Stimulated activated effector memory CD8-positive, alpha-beta T cell treated with anti-CD3 and anti-CD28 coated beads, Interleukin-12 subunit alpha, Interleukin-12 subunit beta, amount 100 ng/mL, for 72 hours (primary cell): ENCODE data around the gene DGUOK.

Experiments used
- ATAC-seq: fragments of 150-1000 bp; cut with Tn5 transposase; 2 replicates; pipeline ENCODE4 v1.10.0; 2021
- DNase-seq, 2 donors: peaks; one replicate each; pipeline ENCODE4 v3.0.0; 2021 to 2022; ENCODE audit warnings: low spot score in 2 of 2
- H3K27ac Mint-ChIP-seq: one replicate; pipeline ENCODE4 v1.8.0; 2022; ENCODE audit warnings: mild to moderate bottlenecking, mixed read lengths
- H3K36me3 Mint-ChIP-seq: one replicate; pipeline ENCODE4 v1.8.0; 2022; ENCODE audit warnings: mild to moderate bottlenecking, mixed read lengths
- H3K4me1 Mint-ChIP-seq: one replicate; pipeline ENCODE4 v1.8.0; 2022; ENCODE audit warnings: mixed read lengths
- H3K4me3 Mint-ChIP-seq: one replicate; pipeline ENCODE4 v1.8.0; 2022; ENCODE audit warnings: mild to moderate bottlenecking, mixed read lengths
- H3K9me3 Mint-ChIP-seq: one replicate; pipeline ENCODE4 v1.8.0; 2022; ENCODE audit warnings: mixed read lengths

Gene DGUOK

GRCh38 chr2:73998933-73999332, 72.3 kb downstream of the DGUOK start:
- peaks cover 18% of the 10 kb centered on the region for H3K36me3 Mint-ChIP-seq
- peaks cover 78% of the 10 kb centered on the region for H3K4me1 Mint-ChIP-seq
- ATAC-seq (peak; percentile 47), DNase-seq (no peak)
- H3K9me3 Mint-ChIP-seq, result no peaks in the 10 kb centered on the region
- peak overlapping the region; percentile 7 for H3K4me3 Mint-ChIP-seq
- peak overlapping the region; percentile 83 for H3K27ac Mint-ChIP-seq

DNA sequence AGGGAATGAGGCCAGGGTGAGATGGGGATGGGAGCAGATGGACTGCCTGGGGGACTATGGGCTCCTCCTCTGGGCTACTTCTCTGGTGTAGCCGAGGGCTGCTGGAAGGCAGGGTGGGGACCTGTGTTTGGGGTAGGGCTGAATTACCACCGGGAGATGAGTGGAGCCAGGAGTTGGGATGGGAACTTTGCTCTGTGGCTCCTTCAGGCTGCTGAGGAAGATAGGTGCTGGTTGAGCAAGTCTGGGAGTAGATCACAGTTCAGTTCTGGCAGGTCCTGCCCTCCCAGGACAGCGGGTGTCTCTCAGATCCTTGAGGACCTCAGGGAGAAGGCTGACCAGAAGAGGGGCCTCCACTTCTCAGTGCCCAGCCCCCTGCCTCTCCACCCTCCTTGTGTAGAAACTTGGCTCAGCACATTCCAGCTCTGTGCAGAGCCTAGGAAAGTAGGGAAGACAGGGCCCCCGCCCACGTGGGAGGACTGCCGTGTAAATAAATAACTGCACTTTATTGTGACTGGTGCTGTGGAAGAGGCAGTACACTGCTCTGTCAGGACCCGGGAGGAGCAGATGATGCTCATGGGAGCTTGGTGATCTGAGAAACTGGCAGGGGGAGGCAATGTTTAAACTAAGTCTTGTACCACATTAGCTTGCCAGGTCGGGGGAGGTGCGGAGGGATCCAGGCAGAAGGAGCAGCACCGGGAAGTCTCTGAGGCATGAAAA, 73.4 kb downstream of the DGUOK start:
- peak overlapping the region; percentile 51 for H3K27ac Mint-ChIP-seq
- H3K4me1 Mint-ChIP-seq, result peaks cover 79% of the 10 kb centered on the region
- ATAC-seq (no peak), DNase-seq (no peak)
- H3K9me3 Mint-ChIP-seq, result no peaks in the 10 kb centered on the region
- no peak overlapping the region for H3K4me3 Mint-ChIP-seq
- H3K36me3 Mint-ChIP-seq, result peaks cover 16% of the 10 kb centered on the region

DNA sequence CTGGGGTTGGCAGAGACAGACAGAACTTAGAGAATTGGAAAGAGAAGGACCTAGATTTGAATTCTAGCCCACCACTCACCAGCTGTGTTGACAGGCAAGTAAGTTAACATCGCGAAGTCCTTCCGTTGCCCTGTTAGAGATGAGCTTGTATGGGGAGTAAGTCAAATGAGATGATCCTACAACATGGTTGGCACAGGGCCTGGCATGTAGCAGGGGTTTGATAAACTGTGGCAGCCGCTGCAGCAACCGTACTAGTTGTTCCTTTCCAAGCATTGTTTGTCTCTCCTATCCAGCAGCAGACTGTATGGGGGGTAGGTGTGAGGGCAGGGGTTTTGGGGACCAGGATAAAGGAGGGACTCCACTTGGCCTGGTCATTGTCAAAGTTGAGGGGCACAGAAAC, 74.0 kb downstream of the DGUOK start:
- peaks cover 83% of the 10 kb centered on the region for H3K4me1 Mint-ChIP-seq
- H3K9me3 Mint-ChIP-seq, result no peaks in the 10 kb centered on the region
- peak overlapping the region; percentile 76 for H3K4me3 Mint-ChIP-seq
- peaks cover 21% of the 10 kb centered on the region for H3K36me3 Mint-ChIP-seq
- ATAC-seq (no peak), DNase-seq (no peak)
- peak overlapping the region; percentile 85 for H3K27ac Mint-ChIP-seq

GRCh38 chr2:74001121-74001520, 74.4 kb downstream of the DGUOK start:
- peak; percentile 41 for ATAC-seq
- peaks cover 86% of the 10 kb centered on the region for H3K4me1 Mint-ChIP-seq
- H3K36me3 Mint-ChIP-seq, result peaks cover 25% of the 10 kb centered on the region
- peak overlapping the region; percentile 76 for H3K4me3 Mint-ChIP-seq
- H3K9me3 Mint-ChIP-seq, result no peaks in the 10 kb centered on the region
- no peak for DNase-seq
- peak overlapping the region; percentile 85 for H3K27ac Mint-ChIP-seq

- H3K9me3 Mint-ChIP-seq, result no peaks in the 10 kb centered on the region
- peaks cover 27% of the 10 kb centered on the region for H3K36me3 Mint-ChIP-seq
- no peak for DNase-seq
- peak overlapping the region; percentile 76 for H3K4me3 Mint-ChIP-seq
- H3K27ac Mint-ChIP-seq, result peak overlapping the region; percentile 85
- ATAC-seq, result peak; percentile 55
- peaks cover 91% of the 10 kb centered on the region for H3K4me1 Mint-ChIP-seq
Measured at GRCh38 chr2:74001781-74002504, 75.3 kb downstream of the DGUOK start.

GRCh38 chr2:74002505-74003421, 76.1 kb downstream of the DGUOK start:
- Mint-ChIP-seq H3K4me3 (peak overlapping the region; percentile 76), H3K9me3 (no peaks in the 10 kb centered on the region), H3K27ac (peak overlapping the region; percentile 70), H3K36me3 (peaks cover 35% of the 10 kb centered on the region), H3K4me1 (peaks cover 88% of the 10 kb centered on the region)
- ATAC-seq, result peak; percentile 93
- DNase-seq, result peak; percentile 79 to 85

- Mint-ChIP-seq H3K27ac (no peak overlapping the region), H3K4me1 (peaks cover 79% of the 10 kb centered on the region), H3K4me3 (peak overlapping the region; percentile 76)
Measured at GRCh38 chr2:74003494-74004211, 77.0 kb downstream of the DGUOK start.

DNA sequence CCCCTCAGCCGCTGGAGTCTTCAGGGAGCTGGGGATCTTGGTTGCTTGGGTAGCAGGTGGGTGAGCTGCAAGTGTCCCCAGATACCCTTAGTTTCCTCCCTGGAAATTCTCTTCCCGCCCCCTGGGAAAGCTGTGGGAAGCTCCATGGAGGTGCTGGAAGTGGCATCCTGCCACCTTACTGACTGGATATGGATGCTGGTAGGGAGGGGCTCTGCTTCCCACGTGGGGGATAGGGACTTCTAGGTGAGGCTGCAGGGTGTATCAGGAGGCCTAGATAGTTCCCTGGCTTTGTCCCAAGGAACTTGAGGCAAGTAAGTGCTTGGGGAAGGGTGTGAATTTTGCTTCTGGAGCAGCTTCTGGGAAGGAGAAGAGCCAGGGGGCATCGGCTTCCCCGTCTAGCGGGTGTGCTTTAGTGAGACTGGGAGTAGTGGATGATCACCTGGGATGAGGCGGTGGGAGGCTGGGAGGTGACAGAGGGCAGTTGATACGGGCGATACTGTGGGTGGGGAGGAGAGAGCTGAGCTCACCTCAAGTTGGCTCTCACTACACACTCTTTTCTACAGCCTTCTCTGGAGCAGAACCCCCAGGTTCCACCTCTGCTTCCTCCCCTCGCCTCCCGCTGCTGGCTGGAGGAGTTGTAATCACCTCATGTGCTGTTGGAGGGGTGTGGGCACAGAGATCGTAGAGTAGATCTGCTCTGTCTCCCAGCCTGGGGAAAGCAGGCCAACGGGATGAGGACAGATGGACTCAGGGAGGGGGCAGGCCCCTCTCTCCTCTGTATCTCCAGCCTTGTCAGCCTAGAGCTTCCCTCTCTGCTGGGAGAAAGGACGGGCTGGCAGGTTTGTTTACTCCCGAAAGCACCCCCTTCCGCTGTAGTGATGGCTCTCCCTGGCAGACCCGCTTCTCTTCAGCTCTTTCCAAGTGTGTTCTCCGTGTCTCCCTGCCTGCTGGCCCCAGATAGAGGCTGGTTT, 77.8 kb downstream of the DGUOK start:
- H3K27ac Mint-ChIP-seq, result peak overlapping the region; percentile 37

More at GRCh38 chr2:74003494-74004211, 77.0 kb downstream of the DGUOK start:
- Mint-ChIP-seq H3K9me3 (no peaks in the 10 kb centered on the region), H3K36me3 (peaks cover 35% of the 10 kb centered on the region)
- ATAC-seq (no peak), DNase-seq (no peak)

GRCh38 chr2:74005786-74006185, 79.1 kb downstream of the DGUOK start:
- H3K36me3 Mint-ChIP-seq, result peaks cover 37% of the 10 kb centered on the region
- peaks cover 71% of the 10 kb centered on the region for H3K4me1 Mint-ChIP-seq
- ATAC-seq (no peak), DNase-seq (no peak)
- no peak overlapping the region for H3K4me3 Mint-ChIP-seq
- no peak overlapping the region for H3K27ac Mint-ChIP-seq
- H3K9me3 Mint-ChIP-seq, result no peaks in the 10 kb centered on the region

More for the DNA sequence above, 77.8 kb downstream of the DGUOK start:
- H3K4me1 Mint-ChIP-seq, result peaks cover 77% of the 10 kb centered on the region
- DNase-seq (no peak), ATAC-seq (no peak)
- H3K9me3 Mint-ChIP-seq, result no peaks in the 10 kb centered on the region
- peak overlapping the region; percentile 76 for H3K4me3 Mint-ChIP-seq
- H3K36me3 Mint-ChIP-seq, result peaks cover 37% of the 10 kb centered on the region

GRCh38 chr2:74006459-74006858, 79.8 kb downstream of the DGUOK start:
- no peak for DNase-seq
- H3K4me3 Mint-ChIP-seq, result no peak overlapping the region
- H3K4me1 Mint-ChIP-seq, result peaks cover 64% of the 10 kb centered on the region
- ATAC-seq, result no peak
- H3K27ac Mint-ChIP-seq, result no peak overlapping the region
- peaks cover 36% of the 10 kb centered on the region for H3K36me3 Mint-ChIP-seq
- no peaks in the 10 kb centered on the region for H3K9me3 Mint-ChIP-seq

DNA sequence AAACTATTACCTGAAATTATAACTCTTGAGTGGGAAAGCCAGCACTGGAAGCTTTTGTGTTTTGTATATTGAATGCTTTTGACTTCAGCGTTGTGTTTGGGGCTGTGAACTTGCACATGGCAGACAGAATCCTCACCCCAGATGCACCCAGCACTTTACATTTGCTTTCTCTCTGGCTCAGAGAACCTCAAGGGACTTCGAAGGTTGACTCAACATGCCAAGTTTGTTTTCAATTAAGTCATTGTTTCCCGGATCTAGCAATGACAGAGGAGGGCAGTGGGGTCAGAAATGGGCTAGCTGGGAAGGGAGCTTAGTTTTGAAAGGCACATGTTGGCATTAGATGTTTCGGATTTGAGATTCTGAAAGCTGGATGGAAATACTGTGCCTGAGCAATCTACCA, 80.4 kb downstream of the DGUOK start:
- Mint-ChIP-seq H3K4me1 (peaks cover 58% of the 10 kb centered on the region), H3K36me3 (peaks cover 31% of the 10 kb centered on the region), H3K27ac (no peak overlapping the region), H3K9me3 (no peaks in the 10 kb centered on the region), H3K4me3 (no peak overlapping the region)
- no peak for DNase-seq
- ATAC-seq, result no peak

DNA sequence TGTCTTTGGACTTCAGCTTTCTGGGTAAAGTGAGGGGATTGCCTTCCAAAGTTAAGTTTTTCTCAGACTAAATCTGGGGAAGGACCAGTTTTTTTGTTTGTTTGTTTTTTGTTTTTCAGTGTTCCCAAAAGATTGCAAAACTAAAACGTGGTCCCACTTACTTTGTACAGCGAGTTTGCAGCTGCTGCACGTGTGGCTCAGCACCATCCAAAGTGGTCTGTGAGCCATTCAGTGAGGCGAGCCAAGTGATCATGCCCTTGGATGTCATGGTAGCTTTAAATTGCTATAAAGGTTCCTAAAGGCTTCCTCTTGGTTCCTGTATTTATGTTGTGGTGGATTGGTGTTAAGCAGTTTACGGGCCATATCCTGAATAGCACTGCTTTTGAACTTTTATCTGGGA, 81.0 kb downstream of the DGUOK start:
- no peak overlapping the region for H3K27ac Mint-ChIP-seq
- ATAC-seq, result no peak
- DNase-seq, result no peak
- no peak overlapping the region for H3K4me3 Mint-ChIP-seq
- peaks cover 31% of the 10 kb centered on the region for H3K36me3 Mint-ChIP-seq
- H3K4me1 Mint-ChIP-seq, result peaks cover 57% of the 10 kb centered on the region
- no peaks in the 10 kb centered on the region for H3K9me3 Mint-ChIP-seq
